HL-60 (cell line): ENCODE results near the gene TGM2.

Experiments
- CTCF ChIP-seq: IDR thresholded peaks from one replicate; pipeline ENCODE4 v1.5.1; 2011; ENCODE audit warnings: low read length, control low read depth, inconsistent platforms; ENCODE audit not compliant: insufficient read depth
- POLR2AphosphoS5 ChIP-seq: IDR thresholded peaks from 2 replicates; pipeline ENCODE4 v1.6.1; 2012; ENCODE audit warnings: low read depth

GRCh38 chr20:38092915-38093314, 72.2 kb downstream of the TGM2 start:
- TF ChIP-seq CTCF (no peak), POLR2AphosphoS5 (no peak)
